HG03342 (cell line): ENCODE data around the gene RFNG.

Experiments
- ATAC-seq: cut with Tn5 transposase; IDR thresholded peaks from one replicate; pipeline ENCODE4 v1.9.1; 2021; ENCODE audit warnings: mild to moderate bottlenecking, moderate library complexity; ENCODE audit not compliant: unreplicated experiment

Gene RFNG

DNA sequence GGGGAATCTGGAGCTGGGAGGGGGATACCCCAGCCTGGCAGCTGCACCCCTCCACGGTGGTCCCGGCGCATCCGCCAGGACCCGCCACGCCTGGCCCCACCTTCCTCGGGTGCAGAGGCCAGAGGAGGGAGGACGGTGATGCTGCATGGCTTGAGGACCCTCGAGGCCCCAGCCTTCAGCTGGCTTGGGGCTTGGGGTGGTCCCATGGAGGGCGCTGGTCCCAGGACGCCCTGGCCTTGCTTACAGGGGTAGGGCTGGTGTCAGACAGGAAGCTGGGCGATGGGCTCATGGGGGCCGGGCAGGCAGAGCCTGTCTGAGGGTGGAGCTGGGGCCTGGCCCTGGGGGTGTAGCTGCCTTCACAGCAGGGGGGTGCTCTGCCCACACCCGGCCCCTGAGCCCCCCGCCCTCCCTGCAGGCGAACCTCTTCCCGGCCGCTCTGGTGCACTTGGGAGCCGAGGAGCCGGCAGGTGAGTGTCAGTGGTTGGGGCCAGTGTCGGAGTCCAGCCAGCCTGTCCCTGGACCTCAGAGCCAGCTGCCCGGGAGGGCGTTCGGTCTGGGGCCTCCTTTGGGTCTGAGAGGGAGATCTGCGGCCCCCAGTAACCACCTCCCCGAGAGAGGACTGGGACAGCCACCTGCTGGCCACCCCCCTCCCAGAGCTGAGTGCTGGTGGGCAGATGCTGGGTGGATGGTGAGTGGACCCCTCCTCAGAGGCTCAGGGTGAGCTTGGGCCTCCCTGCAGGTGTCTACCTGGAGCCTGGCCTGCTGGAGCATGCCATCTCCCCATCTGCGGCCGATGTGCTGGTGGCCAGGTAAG is 35.3 kb downstream of the RFNG start:
- no peak for ATAC-seq

GRCh38 chr17:82015311-82015971 is 36.2 kb downstream of the RFNG start:
- ATAC-seq: no peak

DNA sequence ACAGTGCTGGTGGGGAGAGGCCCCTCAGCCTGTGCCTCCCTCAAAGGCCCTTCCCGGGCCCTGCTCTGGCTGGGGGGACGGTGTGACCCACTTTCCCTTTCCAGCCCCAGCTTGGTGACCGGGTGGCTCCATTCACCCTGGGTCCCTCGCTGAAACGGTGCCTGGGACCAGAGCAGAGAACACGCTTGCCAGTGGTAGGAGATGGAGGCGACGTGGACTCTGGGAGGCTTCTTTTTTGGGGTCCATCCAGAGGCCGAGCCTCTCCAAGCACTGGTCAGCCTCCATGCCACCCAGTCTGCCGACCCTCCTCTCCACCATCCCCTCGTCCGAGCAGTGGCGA is 36.7 kb downstream of the RFNG start:
- ATAC-seq: no peak

DNA sequence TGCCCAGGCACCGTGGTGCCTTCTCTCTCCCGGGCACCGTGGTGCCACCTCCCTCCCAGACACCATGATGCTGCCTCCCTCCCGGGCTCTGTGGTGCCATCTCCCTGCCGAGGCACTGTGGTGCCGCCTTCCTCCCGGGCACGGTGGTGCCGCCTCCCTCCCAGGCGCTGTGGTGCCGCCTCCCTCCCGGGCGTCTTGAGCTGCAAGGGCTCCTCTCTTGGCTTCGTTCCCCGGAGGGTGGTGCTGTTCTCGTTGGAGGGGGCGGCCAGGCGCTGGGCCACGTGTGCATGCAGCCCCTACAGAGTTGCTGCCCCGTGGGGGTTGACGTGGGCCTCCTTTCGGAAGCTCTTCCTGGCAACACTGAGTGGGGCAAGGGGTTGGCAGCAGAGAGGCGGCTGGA is 37.2 kb downstream of the RFNG start:
- ATAC-seq: no peak

- no peak for ATAC-seq
These were observed 37.8 kb downstream of the RFNG start for GRCh38 chr17:82013772-82014321.

GRCh38 chr17:82013341-82013740 is 38.3 kb downstream of the RFNG start:
- ATAC-seq: no peak

- no peak for ATAC-seq
These were observed 38.8 kb downstream of the RFNG start for GRCh38 chr17:82012640-82013295.

GRCh38 chr17:82012261-82012639 is 39.4 kb downstream of the RFNG start:
- no peak for ATAC-seq

DNA sequence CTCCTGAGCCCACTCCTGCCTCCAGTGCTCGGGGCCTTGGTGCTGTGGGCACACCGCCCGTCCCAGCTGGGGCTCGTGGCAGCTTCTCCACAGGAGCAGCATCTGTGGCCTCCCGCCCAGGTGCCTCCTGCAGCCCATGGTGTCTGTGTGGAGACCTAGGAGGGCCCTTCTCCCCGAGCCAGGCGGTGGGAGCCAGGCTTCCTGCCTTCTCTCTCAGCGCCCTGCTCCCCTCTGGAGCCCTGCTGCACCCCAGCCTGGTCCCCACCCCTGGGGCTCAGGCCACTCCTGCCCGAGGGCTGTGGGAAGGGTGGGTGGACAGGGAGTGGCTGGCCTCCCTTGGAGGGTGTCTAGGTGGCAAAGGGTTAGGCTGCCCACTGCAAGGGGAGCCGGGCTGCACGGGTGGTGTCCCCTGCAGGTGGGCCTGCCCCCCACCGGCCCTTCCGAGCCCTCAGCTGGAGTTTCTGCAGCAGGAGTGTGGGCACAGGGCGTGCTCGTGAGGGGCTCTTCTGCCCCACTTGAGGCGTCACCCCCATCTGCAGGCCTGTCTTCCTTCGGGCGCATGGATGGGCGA is 39.9 kb downstream of the RFNG start:
- ATAC-seq: no peak

DNA sequence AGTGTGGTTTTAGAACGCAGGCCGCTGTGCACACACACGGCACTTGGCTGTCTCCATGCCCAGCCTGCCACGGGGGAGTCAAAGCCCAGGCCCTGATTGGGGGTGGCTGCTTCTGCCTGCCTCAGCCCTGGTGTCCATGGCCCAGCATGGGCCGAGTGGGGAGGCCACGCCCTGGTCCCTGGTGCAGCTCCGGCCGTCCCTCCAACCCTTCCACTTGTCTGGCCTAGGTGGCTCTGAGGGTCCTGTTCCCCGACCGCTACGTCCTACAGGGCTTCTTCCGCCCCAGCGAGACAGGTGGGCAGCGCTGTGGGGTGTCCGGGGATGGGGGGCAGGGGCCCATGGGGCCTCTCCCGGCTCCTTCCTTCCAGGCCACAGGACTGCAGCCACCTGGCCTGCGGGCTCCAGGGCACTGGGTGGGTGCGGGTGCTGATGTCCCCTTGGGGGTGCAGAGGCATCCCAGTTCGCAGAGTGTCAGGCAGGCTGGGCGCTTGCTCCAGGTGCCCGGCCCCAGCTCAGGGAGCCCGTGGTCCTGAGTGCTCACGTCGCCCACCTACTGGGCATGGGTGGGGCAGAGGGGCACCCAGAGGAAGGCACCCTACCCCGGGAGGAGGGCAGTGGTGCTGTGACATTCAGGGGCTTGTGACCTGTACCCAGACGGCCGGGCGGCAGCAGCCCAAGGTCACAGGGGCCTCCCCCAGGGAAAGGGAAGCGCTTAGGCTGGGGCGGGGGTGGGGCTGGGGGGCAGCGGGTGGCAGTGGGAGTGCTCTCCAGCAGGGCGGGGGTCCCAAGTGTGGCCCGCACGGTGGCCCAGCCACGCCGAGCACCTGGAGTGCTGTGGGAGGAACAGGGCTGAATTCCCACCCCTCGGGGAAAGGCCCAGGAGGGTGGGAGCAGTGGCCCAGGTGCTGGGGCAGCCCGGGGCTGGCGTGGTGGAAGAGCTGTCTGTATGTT is 40.8 kb downstream of the RFNG start:
- ATAC-seq: no peak

GRCh38 chr17:82009413-82009812 is 42.2 kb downstream of the RFNG start:
- no peak for ATAC-seq

DNA sequence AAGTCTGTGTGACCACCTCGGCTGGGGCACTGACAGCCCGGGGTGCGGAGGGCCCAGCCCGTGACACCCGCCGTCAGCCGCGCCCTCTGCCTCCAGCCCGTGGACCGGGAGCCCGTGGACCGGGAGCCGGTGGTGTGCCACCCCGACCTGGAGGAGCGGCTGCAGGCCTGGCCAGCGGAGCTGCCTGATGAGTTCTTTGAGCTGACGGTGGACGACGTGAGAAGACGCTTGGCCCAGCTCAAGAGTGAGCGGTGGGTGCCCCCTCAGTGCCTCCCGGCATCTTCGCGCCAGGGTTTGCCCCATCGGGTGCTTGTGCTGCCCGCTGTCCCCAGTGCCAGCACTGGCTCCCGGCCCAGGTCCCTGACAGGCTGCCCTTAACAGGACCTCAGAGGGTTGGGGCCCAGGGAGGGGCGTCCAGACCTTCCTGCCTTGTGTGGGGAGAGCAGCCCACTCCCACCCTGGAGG is 42.6 kb downstream of the RFNG start:
- no peak for ATAC-seq

GRCh38 chr17:82008258-82008940 is 43.2 kb downstream of the RFNG start:
- no peak for ATAC-seq

- no peak for ATAC-seq
These were observed 43.9 kb downstream of the RFNG start for GRCh38 chr17:82007495-82008257.

- no peak for ATAC-seq
These were observed 44.5 kb downstream of the RFNG start for GRCh38 chr17:82007228-82007494.

GRCh38 chr17:82006468-82007227 is 45.0 kb downstream of the RFNG start:
- no peak for ATAC-seq

GRCh38 chr17:82005701-82006348 is 45.8 kb downstream of the RFNG start:
- ATAC-seq: no peak
